ENCODE data around the gene TSPAN4. TPM values are rescaled to one million over a fixed set of nuclear protein-coding genes. Genes with fewer than 3 reads are reported as not detected.

TSPAN4 gene
- total RNA-seq, 4 donors from 2014 or later: 139 to 256 (median 221) TPM

GRCh38 chr11:904380-904779 is 61.7 kb downstream of the TSPAN4 start:
- no peak overlapping the region for H3K4me3 ChIP-seq
- peaks cover 0 to 87% (median 31%) of the 10 kb centered on the region in 3 donors for H3K36me3 ChIP-seq
- H3K27ac ChIP-seq: no peak overlapping the region
- TF ChIP-seq POLR2A (IDR thresholded peaks at IDR 0.05): no peak
- TF ChIP-seq CTCF (IDR thresholded peaks at IDR 0.05): no peak
- TF ChIP-seq EP300 (IDR thresholded peaks at IDR 0.05): no peak
- peaks cover 0 to 13% (median under 1%) of the 10 kb centered on the region in 4 donors for H3K4me1 ChIP-seq
- 88 to 92% methylated on average over 7 of the region's 7 CpGs for WGBS, 2 donors
- DNase-seq (ENCODE audit: low spot score in 2 of 2): no peak
- H3K27me3 ChIP-seq: no peaks in the 10 kb centered on the region
- H3K9me3 ChIP-seq: no peaks in the 10 kb centered on the region

GRCh38 chr11:905952-906351 is 63.3 kb downstream of the TSPAN4 start:
- no peaks in the 10 kb centered on the region for H3K9me3 ChIP-seq
- TF ChIP-seq EP300 (IDR thresholded peaks at IDR 0.05) (no peak), POLR2A (IDR thresholded peaks at IDR 0.05) (no peak), CTCF (IDR thresholded peaks at IDR 0.05) (no peak)
- no peak overlapping the region for H3K4me3 ChIP-seq
- H3K27me3 ChIP-seq: no peaks in the 10 kb centered on the region
- H3K27ac ChIP-seq: no peak overlapping the region
- peaks cover 0 to 23% (median 10%) of the 10 kb centered on the region in 4 donors for H3K4me1 ChIP-seq
- 92 to 93% methylated on average over 7 of the region's 7 CpGs for WGBS, 2 donors
- DNase-seq (ENCODE audit: low spot score in 2 of 2): no peak
- H3K36me3 ChIP-seq: peaks cover 0 to 71% (median 20%) of the 10 kb centered on the region in 3 donors

GRCh38 chr11:907668-908067 is 65.0 kb downstream of the TSPAN4 start:
- 82 to 83% methylated on average over 2 of the region's 2 CpGs for WGBS, 2 donors
- H3K36me3 ChIP-seq: peaks cover 0 to 54% (median 6%) of the 10 kb centered on the region in 3 donors

GRCh38 chr11:908273-908672 is 65.6 kb downstream of the TSPAN4 start:
- H3K27ac ChIP-seq: no peak overlapping the region
- no peaks in the 10 kb centered on the region for H3K27me3 ChIP-seq
- DNase-seq (ENCODE audit: low spot score in 2 of 2): no peak
- TF ChIP-seq POLR2A (IDR thresholded peaks at IDR 0.05) (no peak), CTCF (IDR thresholded peaks at IDR 0.05) (no peak), EP300 (IDR thresholded peaks at IDR 0.05) (no peak)
- WGBS, 2 donors: 75 to 91% methylated on average over 3 to 5 of the region's 5 CpGs
- peaks cover 0 to 32% (median 14%) of the 10 kb centered on the region in 4 donors for H3K4me1 ChIP-seq
- H3K4me3 ChIP-seq: no peak overlapping the region
- H3K9me3 ChIP-seq: no peaks in the 10 kb centered on the region
- H3K36me3 ChIP-seq: peaks cover 0 to 48% (median under 1%) of the 10 kb centered on the region in 3 donors

More at GRCh38 chr11:907668-908067, 65.0 kb downstream of the TSPAN4 start:
- peaks cover 0 to 32% (median 14%) of the 10 kb centered on the region in 4 donors for H3K4me1 ChIP-seq
- H3K27me3 ChIP-seq: no peaks in the 10 kb centered on the region
- H3K4me3 ChIP-seq: no peak overlapping the region
- no peak overlapping the region for H3K27ac ChIP-seq
- DNase-seq (ENCODE audit: low spot score in 2 of 2): no peak
- TF ChIP-seq POLR2A (IDR thresholded peaks at IDR 0.05): no peak
- no peak for TF ChIP-seq EP300 (IDR thresholded peaks at IDR 0.05)
- TF ChIP-seq CTCF (IDR thresholded peaks at IDR 0.05): no peak
- H3K9me3 ChIP-seq: no peaks in the 10 kb centered on the region

- peaks cover 0 to 37% (median 0%) of the 10 kb centered on the region in 3 donors for H3K36me3 ChIP-seq
- no peaks in the 10 kb centered on the region for H3K9me3 ChIP-seq
- TF ChIP-seq POLR2A (IDR thresholded peaks at IDR 0.05) (no peak), EP300 (IDR thresholded peaks at IDR 0.05) (no peak), CTCF (IDR thresholded peaks at IDR 0.05) (no peak)
- H3K4me3 ChIP-seq: no peak overlapping the region
- 85 to 95% methylated on average over 11 of the region's 11 CpGs for WGBS, 2 donors
- DNase-seq (ENCODE audit: low spot score in 2 of 2): no peak
- no peak overlapping the region for H3K27ac ChIP-seq
- H3K4me1 ChIP-seq: peaks cover 0 to 32% (median 14%) of the 10 kb centered on the region in 4 donors
- no peaks in the 10 kb centered on the region for H3K27me3 ChIP-seq
These were observed 66.8 kb downstream of the TSPAN4 start for GRCh38 chr11:909406-909805.

Data from tibial nerve (tissue), 4 donors.